ENCODE measurements around the gene XRCC6. TPM values are rescaled to one million over a fixed set of nuclear protein-coding genes. Genes with fewer than 3 reads are reported as not detected.
A peak's percentile ranks its signal among the peaks of the same experiment; 100 is the strongest.
"Not testable (repeated sequence)": the region's sequence is repeated elsewhere in the genome, so short reads cannot be mapped to it uniquely, and the experiment has no call there.

Gene XRCC6
- total RNA-seq (ENCODE audit: low replicate concordance), result 214 and 276 TPM in 2 replicates

GRCh38 chr22:41621099-41621910, at the start of gene XRCC6:
TSS of gene XRCC6 (plus strand) at chr22:41621295. CDS start at chr22:41622005, 710 bp downstream.
- peak within 1 kb of the TSS; percentile 91 for H3K4me3 ChIP-seq (ENCODE audit: low read depth, low read length)
- TF ChIP-seq, protein P1, sequence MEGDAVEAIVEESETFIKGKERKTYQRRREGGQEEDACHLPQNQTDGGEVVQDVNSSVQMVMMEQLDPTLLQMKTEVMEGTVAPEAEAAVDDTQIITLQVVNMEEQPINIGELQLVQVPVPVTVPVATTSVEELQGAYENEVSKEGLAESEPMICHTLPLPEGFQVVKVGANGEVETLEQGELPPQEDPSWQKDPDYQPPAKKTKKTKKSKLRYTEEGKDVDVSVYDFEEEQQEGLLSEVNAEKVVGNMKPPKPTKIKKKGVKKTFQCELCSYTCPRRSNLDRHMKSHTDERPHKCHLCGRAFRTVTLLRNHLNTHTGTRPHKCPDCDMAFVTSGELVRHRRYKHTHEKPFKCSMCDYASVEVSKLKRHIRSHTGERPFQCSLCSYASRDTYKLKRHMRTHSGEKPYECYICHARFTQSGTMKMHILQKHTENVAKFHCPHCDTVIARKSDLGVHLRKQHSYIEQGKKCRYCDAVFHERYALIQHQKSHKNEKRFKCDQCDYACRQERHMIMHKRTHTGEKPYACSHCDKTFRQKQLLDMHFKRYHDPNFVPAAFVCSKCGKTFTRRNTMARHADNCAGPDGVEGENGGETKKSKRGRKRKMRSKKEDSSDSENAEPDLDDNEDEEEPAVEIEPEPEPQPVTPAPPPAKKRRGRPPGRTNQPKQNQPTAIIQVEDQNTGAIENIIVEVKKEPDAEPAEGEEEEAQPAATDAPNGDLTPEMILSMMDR (IDR thresholded peaks at IDR 0.05; ENCODE audit: insufficient read depth, low read length), result no peak
- DNase-seq (ENCODE audit: low read depth), result peak; percentile 100

DNA sequence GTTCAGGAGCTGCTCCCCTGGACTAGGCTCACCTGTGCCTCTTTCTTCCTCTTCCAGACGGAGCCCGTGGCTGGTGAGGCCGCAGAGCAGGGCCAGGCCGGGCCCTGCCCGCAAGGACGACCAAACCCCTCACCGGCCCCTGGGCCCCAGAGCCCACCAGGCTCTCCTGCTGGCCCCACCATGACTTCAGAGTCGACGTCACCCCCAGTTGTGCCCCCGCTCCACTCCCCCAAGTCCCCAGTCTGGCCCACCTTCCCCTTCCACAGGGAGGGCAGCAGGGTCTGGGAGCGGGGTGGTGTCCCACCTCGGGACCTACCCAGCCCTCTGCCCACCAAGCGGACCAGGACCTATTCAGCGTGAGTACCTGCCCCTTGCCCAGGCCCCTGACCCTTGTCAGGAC, 49.3 kb upstream of the XRCC6 start:
- TF ChIP-seq, protein P1 (IDR thresholded peaks at IDR 0.05; ENCODE audit: insufficient read depth, low read length), result no peak
- no peak overlapping the region for H3K4me3 ChIP-seq (ENCODE audit: low read depth, low read length)
- DNase-seq (ENCODE audit: low read depth), result no peak

DNA sequence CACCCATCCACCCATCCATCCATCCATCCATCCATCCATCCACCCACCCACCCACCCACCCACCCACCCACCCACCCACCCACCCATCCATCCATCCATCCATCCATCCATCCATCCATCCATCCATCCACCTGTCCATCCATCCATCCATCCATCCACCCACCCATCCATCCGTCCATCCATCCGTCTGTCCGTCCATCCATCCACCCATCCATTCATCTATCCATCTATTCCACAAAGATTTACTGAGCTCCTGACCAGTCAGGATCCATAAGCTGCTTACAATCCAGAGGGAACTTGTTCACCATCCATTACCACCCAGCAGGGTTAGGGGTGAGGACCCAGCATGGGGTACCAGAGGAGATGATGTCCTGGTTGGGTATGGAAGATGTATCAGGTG, 48.8 kb upstream of the XRCC6 start:
- H3K4me3 ChIP-seq (ENCODE audit: low read depth, low read length); DNase-seq (ENCODE audit: low read depth): not testable (repeated sequence)

DNA sequence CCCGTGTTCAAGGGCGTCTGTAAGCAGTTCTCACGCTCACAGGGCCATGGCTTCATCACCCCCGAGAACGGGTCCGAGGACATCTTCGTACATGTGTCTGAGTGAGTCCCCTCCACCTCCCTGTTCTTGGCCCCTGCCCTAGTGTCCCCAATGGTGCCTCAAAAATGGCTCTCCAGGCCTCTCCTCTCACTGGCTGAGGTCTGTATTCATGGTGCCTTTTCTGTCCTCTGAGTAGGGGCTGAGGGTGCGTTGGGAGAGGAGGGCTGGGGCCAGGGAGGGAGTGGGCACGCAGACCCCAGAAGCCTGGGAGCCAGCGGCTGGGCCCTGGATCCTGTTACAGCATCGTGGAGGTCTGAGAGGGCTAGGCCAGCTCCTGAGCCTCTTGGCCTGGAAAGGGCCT, 47.4 kb upstream of the XRCC6 start:
- DNase-seq (ENCODE audit: low read depth), result no peak
- H3K4me3 ChIP-seq (ENCODE audit: low read depth, low read length), result no peak overlapping the region
- TF ChIP-seq, protein P1 (IDR thresholded peaks at IDR 0.05; ENCODE audit: insufficient read depth, low read length), result no peak

DNA sequence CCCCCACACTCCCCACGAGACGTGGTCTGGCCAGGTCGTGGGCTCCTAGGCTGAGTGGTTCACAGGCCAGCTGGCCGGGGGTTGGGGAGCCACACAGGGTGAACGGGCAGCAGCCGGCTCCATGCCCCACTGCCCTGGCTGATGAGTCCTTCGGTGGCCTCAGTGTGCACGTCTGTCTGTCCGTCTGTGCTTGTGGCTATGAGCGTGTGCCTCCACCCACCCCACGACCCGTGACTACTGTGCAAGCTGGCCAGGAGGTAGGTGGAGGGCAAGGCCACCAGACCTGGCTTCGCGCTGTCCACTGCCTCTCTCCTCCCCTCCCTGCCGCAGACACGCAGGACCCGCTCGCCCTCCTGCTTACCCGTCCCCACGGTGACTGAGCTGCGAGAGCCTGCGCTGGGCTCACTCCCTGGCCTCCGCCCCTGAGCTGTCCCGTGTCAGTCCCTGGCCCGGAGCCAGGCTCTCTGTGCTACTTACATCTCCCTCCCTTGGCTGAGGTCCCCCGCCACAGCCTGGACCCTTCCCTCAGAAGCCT, 46.2 kb upstream of the XRCC6 start:
- TF ChIP-seq, protein P1 (IDR thresholded peaks at IDR 0.05; ENCODE audit: insufficient read depth, low read length), result no peak
- DNase-seq (ENCODE audit: low read depth), result no peak
- H3K4me3 ChIP-seq (ENCODE audit: low read depth, low read length), result no peak overlapping the region

DNA sequence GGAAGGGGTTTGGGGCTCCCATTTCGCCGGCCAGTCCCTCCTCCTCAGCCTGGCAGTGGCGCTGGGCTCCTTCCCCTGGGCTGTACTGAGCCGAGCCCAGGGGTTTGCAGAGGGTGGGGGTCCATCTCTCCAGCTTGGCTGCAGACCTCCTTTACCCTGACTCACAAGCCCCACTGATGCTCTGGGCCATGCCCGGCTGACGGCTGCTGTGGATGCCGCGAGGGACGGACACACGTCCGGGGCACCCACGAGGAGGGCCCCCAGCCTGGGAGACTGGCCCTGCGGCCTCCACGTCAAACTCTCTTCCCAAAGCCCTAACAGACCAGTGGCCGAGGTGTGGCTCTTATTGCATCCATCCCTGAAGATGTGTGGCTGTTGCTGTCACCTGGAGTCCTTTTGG, 45.6 kb upstream of the XRCC6 start:
- TF ChIP-seq, protein P1 (IDR thresholded peaks at IDR 0.05; ENCODE audit: insufficient read depth, low read length), result no peak
- H3K4me3 ChIP-seq (ENCODE audit: low read depth, low read length), result no peak overlapping the region
- no peak for DNase-seq (ENCODE audit: low read depth)

DNA sequence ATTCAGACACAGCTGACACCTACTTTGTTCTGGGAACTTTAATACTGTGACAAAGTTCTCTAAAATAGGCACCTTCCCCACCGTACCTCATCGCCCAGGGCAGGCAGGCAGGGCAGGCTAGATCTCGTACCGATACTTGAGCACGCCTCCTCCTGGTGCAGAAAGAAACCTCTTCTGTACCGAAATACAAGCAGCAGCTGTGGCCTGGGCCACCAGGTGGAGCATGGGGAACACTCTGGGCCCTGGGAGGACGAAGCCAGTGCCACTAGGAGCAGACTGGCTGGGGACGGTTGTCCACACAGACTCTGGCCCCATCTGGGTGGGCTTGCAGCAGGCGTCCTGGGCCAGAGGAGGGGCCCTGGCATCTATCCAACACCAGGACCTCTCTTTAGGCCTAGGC, 44.2 kb upstream of the XRCC6 start:
- peak; percentile 41 for DNase-seq (ENCODE audit: low read depth)
- TF ChIP-seq, protein P1 (IDR thresholded peaks at IDR 0.05; ENCODE audit: insufficient read depth, low read length), result peak; percentile 58
- H3K4me3 ChIP-seq (ENCODE audit: low read depth, low read length), result no peak overlapping the region
